LNCAP (cell line): ENCODE results near the gene DDIT4.
A peak's percentile ranks its signal among the peaks of the same experiment; 100 is the strongest.

ENCODE experiments used
- TF ChIP-seq, protein P1 (sequence below): fragments of 450-650 bp; IDR thresholded peaks from 2 replicates; pipeline ENCODE4 v1.5.1; 2017; ENCODE audit warnings: mild to moderate bottlenecking

Gene DDIT4

DNA sequence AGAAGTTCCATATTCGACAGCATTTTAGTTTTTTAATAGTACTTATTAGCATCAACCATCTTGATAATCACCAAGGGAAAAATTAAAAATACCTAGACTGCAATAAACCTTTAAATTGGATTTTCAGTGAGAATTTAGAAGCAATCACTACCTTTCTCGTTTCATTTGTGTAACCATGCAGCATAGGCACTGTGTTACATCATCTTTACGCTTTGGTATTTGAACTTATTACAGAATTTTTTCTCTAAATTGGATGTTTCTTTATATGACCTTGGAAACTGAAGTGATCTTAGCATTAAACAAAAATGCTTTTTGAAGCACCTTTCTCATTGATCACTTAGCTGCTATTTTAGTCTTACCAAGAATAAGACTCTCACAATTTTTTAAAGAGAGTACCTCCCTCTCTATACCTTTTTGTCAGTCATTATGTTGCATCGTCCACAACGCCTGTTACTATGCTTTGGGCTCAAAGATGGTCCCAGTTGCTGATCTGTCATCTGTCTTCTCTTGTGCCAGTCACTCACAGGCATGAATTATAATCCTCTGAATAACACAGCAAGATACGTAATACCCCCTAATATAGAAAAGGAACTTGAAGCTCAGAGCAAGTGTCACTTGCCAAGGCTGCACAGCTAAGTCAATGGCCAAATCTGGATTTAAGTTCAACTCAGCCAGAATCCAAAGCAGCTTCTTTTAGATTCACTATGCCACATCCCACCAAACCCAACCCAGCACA lies 38.0 kb upstream of the DDIT4 start:
- TF ChIP-seq, protein P1, sequence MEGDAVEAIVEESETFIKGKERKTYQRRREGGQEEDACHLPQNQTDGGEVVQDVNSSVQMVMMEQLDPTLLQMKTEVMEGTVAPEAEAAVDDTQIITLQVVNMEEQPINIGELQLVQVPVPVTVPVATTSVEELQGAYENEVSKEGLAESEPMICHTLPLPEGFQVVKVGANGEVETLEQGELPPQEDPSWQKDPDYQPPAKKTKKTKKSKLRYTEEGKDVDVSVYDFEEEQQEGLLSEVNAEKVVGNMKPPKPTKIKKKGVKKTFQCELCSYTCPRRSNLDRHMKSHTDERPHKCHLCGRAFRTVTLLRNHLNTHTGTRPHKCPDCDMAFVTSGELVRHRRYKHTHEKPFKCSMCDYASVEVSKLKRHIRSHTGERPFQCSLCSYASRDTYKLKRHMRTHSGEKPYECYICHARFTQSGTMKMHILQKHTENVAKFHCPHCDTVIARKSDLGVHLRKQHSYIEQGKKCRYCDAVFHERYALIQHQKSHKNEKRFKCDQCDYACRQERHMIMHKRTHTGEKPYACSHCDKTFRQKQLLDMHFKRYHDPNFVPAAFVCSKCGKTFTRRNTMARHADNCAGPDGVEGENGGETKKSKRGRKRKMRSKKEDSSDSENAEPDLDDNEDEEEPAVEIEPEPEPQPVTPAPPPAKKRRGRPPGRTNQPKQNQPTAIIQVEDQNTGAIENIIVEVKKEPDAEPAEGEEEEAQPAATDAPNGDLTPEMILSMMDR: no peak

DNA sequence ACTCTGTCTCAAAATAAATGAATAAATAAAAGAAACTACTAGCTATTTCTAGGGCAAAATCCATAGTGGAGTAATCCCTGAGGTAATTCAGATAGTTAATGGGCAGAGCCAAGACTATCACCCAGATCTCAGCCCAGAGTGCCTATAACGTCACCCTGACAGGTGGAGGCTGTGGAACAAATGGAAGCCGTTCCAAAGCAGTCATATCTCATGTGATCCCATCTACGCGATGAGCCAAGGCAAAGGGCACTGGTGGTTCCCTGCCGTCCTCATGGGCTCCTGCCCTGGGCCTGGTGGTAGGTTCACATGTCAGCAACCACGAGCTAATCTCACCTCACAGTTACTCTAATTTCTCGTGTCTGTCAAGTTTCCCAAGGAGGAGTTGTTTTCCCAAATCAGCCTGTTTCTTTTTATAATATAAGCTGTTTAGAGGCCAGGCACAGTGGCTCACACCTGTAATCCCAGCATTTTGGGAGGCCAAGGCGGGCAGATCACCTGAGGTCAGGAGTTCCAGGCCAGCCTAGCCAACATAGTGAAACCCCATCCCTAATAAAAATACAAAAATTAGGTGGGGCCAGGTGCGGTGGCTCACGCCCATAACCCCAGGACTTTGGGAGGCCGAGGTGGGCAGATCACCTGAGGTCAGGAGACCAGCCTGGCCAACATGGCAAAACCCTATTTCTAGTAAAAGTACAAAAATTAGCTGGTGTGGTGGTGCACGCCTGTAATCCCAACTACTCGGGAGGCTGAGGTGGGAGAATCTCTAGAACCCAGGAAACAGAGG lies 35.1 kb upstream of the DDIT4 start:
- TF ChIP-seq, protein P1: no peak

DNA sequence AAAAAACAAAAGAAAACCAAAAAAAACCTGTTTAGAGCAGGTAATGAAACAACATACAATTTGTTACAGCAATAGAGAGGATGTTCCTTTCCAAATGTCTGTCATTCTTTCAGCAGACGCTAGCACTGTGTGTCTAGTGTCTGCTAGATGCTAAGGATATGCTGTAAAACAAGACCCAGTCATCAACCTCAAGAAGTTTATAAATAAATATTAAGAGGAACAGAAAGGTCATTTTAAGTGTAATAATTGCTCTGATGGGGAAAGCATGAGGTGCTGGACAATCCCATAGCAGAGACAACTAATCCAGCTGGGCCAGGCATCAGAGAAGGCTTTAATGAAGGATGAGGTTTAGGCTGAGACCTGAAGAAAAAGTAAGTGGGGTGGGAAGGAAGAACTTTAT lies 34.3 kb upstream of the DDIT4 start:
- TF ChIP-seq, protein P1: no peak

DNA sequence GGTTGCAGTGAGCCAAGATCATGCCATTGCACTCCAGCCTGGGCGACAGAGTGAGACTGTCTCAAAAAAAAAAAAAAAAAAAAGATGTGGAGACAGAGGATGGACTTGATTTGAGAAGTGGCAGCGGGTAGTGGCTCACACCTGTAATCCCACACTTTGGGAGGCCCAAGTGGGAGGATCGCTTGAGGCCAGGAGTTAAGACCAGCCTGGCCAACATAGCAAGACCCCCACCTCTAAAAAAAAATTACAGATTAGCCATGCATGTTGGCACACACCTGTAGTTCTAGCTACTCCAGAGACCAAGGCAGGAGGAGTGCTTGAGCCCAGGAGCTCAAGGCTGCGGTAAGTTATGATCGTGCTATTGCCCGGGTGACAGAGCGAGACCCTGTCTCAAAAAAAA lies 33.4 kb upstream of the DDIT4 start:
- TF ChIP-seq, protein P1: no peak

GRCh38 chr10:72241691-72242252 lies 32.0 kb upstream of the DDIT4 start:
- TF ChIP-seq, protein P1: no peak

DNA sequence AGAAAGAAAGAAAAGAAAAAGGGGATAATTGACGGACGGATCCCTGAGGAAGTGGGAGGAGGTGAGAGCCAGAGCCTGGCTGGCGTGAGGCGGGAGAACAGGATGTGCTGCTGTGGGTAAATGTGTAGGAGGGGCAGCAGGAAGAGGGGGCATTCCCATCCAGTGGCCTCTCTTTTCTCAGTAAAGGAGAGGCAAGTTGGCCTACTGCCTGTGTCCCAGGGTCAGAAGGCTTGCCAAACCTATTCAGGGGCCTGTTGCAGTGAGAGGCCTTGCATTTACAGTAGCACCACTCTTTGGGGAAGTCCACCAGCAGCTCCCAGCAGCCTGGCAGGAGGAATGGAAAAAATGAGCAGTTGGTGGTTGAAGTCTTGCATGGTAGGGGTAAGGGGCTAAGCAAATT lies 31.0 kb upstream of the DDIT4 start:
- TF ChIP-seq, protein P1: no peak

DNA sequence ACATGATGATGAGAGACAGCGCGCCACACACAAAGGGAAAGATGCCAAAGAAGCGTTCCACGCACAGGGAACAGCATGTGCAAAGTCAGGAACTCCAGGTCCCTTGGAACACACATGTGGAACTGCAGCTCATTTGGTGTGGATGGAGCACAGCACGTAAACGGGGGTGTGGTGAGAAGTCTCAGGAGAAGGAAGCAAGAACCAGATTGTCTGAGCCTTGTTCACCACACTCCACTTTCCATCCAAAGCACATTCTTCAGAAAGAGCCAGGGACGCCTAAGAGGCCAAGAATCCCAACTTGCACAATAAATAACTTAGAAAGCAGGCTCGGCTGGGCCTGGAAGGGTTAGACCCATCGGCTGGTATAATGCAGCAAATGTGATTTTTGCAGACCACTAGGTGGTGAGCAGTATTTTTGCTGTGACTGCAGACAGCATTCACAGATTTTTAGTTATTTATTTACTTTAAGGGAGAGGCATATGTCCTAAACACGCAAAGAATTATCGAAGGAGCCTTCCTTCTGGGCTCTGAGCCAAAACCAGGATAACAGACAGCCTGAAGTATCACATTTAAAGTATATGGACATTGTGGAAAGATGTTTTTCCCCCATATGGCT lies 29.8 kb upstream of the DDIT4 start:
- TF ChIP-seq, protein P1: peak; percentile 40
